Stimulated activated CD4-positive, alpha-beta T cell treated with anti-CD3 and anti-CD28 coated beads, Interleukin-12 subunit alpha, Interleukin-12 subunit beta, amount 100 ng/mL, for 24 hours (primary cell): Measurements from ENCODE around the gene LYSMD4.
"Not testable (repeated sequence)": the region's sequence is repeated elsewhere in the genome, so short reads cannot be mapped to it uniquely, and the experiment has no call there.

ENCODE experiments used
- DNase-seq, 2 experiments: peaks; one replicate each; pipeline ENCODE4 v3.0.0-alpha.2; 2020; ENCODE audit warnings: low read depth in 2 of 2

LYSMD4 gene

DNA sequence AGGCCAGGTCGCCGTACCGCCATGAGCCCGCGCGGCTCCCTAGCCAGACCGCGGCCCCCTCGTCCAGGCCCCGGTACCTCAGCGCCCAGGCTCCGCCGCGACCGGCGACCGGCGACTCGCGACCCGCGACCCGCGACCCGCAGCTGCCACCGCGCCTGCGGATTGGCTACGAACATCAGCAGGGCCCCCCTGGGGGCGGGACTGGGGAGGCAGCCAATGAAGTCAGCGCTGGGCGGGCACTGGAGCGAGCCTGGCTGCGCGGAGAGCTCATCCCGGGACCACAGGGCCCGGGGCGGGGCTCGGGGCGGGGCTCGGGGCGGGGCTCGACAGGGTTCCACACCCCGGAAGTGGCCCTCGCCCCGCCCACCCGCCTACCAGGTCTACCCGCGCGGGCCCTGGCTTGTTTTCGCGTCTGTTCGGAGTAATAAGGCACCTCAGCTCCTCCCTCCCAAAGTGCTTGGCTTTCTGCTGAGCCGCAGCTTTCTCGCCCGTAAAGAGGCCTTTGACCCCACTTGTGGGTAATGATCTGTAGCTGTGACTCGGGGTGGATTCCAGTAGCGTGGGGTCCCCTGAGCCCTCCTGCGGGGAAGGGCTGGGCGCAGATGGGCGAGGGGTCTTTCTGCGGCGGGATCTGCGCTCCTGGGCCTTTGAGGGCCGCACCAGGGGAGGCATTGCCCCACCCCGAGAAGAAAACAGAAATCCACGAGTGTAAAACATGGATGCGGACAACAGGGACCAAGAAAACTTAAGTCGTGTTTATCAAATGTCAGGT, at the start of gene LYSMD4:
TSS of gene LYSMD4 (minus strand) at position 170 of the 772 bp plus-strand sequence. CDS start 1,438 bp downstream, outside the sequence.
- peak; percentile 96 to 98 for DNase-seq

DNA sequence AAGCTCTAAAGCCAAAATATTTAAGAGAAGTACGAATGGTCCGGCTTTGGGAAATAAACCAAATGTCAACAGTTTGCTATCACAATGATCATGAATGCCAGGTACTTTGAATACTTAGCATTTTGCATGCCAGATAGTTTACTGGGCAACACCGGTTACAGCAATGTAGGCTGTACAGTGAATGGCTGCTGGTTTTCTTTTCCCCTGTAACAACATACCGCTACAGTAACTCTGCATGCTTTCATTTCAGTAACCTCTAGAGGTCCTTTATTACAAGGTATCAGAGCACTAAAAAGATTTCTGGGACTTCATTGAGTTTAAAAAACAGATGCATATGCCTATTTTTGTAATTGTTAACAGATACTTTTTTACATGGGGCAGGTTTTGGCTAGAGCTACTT, 48.8 kb upstream of the LYSMD4 start:
- DNase-seq = not testable (repeated sequence)

DNA sequence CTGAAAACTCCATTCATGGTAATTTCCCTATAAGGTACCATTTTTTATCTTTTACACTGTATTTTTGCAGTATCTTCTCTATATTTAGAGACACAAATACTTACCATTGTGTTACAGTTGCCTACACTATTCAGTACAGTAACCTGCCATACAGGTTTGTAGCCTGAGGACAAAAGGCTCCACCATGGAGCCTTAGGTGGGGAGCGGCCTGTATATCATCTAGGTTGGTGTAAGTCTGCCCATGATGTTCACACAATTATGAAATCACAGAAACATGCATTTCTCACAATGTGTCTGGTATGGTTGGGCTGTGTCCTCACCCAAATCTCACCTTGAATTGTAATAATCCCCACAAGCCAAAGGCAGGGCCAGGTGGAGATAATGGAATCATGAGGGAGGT, 43.9 kb upstream of the LYSMD4 start:
- DNase-seq = no peak

DNA sequence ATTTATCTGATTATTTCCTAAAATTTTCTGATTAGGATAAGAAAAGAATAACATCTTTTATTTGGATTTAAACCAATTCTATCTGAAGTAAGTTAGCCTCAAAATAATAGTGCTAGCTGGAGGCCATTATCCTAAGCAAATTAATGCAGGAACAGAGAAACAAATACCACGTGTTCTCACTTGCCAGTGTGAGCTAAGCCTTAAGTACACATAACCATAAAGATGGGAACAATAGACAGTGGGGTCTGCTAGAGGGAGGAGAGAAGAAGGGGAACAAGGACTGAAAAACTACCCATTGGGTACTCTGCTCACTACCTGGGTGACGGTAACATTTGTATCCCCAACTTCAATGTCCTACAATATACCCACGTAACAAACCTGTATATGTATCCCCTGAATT, 31.3 kb upstream of the LYSMD4 start:
- DNase-seq = no peak

DNA sequence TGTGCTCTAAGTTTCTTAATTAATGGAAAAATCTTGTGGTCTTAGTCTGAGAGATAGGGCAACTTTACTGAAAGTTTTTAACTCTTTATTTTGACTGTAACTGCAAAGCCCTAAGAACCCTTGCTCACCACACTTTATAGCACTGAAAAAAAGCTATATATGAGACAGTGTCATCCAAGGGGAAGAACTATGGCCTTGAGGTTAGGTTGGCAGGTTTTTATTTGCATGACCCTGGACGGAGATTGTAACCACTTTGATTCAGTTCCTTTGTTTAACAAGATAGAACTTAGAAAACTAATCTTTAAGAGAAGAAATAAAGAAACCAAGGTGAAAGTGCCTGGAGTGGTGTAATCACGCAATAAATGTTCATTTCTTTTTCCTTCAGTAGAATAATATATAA, 30.6 kb upstream of the LYSMD4 start:
- no peak for DNase-seq

DNA sequence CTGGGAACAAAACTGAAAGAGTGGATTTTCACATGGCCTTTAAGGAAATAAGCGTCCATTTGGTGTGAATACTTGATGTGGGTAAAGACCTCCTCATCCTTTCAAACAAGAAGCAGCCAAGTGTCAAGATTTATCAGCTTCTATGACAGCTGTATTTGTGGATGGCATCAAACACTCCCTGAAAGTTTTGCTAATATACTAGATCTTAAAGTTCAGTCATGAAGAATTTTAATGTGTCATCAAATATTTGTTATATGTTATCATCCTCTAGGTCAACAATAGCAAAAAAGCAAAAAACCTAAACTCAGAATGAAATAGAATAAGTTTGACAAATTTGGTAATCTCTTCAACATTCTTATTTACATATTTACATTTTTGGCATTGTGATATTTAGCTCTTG, 29.1 kb upstream of the LYSMD4 start:
- DNase-seq = no peak

DNA sequence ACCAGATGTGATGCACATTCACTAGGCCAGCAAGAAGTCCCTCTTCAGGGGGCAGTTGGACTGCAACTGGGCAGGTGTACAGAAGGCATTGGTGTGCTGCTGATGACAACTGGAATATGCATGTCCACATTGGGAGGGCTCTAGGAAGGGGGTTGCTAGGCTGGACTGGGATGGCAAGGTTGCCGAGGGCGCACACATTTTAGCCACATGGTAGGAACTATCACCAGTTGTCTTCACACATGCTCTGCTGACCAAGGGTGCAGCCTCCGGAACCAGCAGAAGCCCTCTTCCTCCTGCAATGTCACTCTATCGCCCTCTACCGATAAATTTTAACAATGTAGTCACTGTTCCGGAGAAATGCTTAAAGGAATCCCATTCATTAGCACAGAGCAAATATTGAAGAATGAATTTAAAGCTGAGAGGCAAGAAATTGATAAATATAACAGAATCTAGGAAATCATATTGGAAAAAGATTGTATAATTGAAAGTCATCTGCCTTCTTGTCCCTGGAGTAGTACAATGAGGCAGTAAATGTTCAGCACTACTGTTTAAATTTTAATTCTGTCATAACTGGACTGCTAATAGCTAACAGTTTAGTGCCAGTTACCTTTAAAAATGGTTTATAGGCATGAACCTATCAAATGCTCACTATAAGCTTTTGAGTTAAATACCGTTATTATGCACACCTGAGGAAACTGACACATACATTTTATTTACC, 22.6 kb upstream of the LYSMD4 start:
- peak in 1 of 2 experiments; percentile 18 for DNase-seq

DNA sequence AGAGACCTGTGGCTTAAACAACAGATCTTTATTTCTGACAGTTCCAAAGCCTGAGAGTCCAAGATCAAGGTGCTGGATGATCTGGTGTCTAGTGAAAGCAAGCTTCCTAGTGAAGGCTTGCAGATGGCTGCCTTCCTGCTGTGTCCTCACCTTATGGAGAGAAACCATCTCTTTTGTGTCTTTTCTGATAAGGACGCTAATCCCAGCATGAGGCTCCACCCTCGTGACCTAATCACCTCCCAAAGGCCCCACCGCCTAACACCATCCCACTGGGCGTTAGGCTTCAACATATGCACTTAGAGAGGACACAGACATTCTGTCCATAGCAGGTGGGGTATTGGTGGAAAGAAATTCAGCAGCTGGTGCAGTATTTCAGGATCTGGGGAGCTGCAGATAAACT, 19.8 kb upstream of the LYSMD4 start:
- no peak for DNase-seq

DNA sequence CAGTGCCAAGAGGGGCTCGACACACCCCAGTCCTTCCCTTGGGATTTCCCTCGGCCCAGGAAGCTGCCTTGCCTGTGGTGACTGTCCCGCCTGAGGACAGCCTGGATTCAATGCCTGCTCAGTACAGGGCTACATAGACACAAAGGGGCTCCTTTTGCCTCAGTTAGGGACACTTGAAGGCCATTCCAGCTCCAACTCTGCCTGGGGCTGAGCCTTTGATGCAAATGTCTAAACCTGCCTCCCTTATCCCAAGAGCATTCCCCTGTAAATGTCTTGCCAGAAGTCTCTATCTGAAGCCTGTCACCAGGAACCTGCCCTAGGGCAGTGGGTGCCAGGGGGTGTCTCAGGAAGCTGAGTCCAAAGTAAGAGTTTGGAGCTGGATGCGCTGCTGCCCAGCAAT, 19.3 kb upstream of the LYSMD4 start:
- DNase-seq = no peak

DNA sequence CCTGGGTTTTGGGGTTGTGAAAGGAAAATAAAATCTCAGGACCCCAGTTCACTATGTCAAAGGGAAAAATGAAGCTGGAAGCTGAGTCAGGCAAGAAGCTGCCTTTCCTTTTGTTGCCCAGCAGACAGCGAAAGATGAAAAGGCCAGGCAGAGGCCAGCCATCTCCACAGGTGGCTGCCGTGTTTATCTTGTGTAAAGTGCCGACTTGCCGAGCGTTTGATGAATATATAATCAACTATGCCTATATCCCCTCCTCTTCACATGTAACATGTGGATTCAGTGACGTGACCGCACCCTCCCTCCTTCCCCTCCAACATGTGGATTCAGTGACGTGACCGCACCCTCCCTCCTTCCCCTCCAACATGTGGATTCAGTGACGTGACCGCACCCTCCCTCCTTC, 17.1 kb upstream of the LYSMD4 start:
- DNase-seq = not testable (repeated sequence)

DNA sequence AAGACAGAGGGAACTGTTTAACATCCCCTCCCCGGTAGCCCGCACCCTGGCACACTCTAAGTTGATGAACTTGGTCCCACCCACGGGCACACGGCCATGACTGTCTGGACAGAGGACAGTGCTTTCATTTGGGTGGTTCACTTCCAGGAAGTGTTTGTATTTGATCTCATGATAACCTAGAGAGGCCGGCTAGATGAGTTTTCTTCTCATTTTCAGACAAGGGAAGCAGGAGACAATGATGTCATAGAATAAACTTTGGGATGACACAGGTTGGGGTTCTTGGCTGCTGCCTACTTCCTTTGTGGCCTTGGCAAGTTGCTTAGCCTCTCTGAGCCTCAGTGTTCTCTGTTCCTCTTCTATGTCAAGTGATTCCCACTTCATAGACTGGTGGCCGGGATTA, 16.1 kb upstream of the LYSMD4 start:
- no peak for DNase-seq

DNA sequence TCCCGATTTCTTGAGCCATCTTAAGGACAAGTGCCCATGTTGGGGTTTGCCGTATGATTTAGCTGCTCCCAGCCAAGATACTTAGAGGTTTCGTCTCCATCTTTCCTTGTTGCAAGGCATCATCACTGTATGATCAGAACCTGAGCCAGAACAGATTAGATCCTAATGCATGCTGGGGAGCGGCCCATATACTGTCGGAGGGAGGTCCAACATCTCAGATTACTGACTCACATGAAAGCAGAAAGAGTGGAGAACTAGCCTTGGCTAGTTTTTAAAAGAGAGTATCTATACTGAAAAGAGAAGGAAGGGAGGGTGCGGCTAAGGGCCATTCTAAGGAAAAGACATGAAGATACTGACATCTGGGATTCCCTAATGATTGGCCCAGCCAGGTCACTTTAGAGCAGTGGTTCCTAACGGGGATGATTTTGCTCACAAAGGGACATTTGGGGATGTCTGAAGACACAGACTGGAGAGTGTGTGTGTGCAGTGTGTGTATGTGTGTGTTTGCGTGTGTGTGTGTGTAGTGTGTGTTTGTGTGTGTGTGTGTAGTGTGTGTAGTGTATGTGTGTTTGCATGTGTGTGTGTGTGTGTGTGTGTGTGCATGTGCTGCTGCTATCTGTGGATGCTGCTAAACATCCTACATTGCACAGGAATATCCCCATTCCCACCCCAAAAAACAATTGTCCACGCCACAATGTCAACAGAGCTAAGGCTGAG, 12.3 kb upstream of the LYSMD4 start:
- DNase-seq = no peak

DNA sequence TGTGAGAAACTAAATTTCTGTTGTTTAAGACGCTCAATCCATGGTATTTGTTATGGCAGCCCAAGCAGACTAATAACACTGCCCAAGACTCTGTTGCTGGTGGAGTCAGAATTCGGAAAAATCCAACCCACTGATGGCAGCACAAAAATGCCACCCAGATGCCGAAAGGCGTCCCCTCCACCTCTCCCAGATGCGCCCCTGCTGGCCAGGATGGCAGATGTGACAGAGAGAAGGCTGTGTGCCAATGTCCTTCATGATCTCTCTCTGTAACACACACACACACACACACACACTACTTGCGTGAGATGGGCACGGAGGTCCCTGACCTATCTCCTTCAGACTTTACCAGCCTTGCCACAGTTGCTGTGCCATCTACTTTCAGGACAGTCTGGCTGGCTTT, 10.9 kb upstream of the LYSMD4 start:
- DNase-seq = no peak

DNA sequence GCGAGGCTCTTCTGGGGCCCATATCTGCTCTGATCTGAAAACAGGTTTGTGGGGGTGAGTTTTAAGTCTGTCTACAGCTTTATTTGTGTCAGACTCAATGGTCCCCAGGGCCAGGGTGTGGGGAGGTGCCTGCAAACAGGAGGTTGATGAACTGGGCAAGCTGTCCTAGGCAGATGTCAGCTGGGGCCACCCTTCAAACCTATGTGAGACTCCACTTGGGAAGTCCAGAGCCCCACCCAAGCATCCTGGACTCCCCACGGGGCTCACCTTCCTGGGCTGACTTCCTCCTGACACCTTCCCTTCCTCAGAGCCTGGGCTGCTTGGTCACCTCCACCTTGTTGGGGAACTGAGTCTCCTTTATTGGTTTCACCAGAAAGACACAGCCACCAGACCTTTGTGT, 8.6 kb upstream of the LYSMD4 start:
- no peak for DNase-seq

DNA sequence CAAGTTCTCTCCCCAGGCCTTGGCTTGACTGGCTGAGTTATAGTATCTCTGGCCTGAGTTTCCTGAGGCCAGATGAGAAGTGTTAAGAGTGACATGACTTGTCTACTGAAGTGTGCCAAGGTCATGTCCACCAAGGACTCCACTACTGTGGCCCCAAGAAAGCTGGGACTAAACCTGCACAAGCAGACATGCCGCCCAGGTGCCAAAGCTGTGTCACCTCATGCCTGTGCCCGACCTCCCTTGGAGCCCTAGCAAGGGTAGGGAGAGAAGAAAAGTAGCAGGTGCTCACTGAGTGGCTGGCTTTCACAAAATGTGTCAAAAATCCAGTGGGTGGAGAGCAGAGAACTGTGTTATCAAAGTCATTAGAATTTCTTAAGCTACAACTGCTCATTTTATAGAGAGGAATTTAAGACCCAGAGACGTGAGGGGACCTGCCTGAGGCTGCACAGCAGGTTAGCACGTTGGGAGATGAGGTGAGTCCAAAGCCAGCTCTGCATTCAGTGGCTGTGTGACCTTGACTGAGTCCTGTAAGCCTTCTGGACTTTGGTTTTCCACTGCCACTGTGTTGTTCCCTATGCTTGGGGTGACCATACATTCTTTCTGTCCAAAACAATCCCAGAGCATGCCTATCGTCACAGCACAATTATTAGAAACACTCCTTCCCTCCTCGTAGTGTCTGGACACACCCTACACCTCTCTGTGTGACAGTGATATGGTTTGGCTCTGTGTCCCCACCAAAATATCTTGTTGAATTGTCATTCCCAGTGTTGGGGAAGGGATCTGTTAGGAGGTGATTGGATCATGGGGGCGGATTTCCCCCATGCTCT, 5.0 kb upstream of the LYSMD4 start:
- DNase-seq = no peak

DNA sequence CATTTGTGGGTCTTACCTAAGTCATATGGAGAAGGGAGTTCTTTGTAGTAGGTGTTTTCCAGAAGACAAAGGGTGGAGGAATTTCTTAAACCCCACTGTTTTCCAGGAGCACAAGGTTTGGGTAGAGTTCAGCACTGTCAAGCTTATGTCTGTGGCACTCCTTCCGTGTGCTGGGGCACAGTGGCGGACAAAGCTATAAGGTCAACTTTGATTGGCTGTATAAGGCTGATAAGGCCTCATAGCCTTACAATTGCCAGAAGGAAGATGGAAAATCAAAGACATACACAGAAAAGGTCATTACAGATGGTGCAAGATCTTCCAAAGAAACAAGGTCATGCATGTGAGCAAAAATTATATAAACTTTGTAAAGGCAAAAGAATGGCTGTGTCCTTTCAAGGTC, 3.5 kb upstream of the LYSMD4 start:
- DNase-seq = no peak

DNA sequence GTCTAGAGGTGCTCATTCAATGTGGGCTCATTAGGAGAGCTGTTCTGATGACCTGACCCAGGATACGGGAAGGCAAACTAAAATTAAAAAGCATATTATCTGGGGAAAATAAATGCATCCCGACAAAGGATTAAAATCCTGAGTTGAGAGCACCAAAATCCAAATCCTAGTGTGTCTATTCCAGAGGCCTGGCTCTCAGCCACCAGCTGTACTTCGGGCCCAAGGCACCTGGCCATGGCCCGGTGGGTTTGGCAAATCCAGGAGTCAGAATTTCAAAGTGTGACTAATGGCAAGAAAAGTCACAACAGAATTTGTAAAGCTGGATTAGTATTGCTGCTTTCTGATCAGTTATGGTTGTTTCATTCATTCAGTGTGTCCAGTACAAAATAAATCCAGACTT, 2.6 kb upstream of the LYSMD4 start:
- no peak for DNase-seq

DNA sequence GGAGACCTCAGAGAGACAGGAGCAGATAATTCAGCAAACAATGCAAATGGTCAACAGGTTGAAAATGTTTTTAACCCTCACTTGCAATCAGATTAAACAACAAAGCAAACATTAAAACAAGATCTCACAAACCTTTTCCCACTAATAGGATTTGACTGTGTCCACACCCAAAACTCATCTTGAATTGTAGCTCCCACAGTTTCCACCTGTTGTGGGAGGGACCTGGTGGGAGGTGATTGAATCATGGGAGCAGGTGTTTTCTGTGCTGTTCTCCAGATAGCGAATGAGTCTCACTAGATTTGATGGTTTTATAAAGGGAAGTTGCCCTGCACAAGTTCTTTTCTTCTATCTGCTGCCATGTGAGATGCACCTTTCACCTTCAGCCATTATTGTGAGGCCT, 1.3 kb upstream of the LYSMD4 start:
- no peak for DNase-seq

DNA sequence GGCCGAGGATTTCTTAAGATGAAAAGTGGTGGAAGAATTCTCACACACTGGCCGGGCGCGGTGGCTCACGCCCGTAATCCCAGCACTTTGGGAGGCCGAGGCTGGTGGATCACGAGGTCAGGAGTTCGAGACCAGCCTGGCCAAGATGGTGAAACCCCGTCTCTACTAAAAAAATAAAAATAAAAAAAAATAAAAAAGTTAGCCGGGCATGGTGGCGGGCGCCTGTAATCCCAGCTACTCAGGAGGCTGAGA, 729 bp upstream of the LYSMD4 start:
- not testable (repeated sequence) for DNase-seq

DNA sequence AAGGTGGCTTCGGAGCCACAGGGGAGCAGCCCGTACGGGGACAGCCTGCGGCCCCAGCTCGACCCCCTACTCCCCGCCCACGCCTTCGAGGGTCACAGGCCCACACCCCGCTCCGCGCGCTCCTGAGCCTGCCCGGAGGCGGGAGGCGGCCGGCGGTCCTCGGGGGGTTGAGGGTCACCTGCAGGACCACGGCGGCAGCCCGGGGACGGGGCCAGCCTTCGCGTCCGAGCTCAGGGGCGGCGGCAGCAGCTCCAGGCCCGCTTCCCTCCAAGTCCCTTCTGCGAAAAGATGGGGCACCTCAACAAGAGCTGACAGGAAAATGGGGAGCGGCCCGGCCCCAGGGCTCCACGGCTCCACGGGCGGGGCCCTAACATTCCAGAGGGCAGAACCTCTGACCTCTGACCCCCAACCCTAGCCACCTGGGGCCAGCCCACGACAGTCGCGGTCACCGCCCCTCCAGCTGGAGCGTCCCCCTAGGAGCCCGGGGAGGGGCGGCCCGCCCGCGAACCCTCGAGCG, 428 bp downstream of the LYSMD4 start:
- DNase-seq = no peak

DNA sequence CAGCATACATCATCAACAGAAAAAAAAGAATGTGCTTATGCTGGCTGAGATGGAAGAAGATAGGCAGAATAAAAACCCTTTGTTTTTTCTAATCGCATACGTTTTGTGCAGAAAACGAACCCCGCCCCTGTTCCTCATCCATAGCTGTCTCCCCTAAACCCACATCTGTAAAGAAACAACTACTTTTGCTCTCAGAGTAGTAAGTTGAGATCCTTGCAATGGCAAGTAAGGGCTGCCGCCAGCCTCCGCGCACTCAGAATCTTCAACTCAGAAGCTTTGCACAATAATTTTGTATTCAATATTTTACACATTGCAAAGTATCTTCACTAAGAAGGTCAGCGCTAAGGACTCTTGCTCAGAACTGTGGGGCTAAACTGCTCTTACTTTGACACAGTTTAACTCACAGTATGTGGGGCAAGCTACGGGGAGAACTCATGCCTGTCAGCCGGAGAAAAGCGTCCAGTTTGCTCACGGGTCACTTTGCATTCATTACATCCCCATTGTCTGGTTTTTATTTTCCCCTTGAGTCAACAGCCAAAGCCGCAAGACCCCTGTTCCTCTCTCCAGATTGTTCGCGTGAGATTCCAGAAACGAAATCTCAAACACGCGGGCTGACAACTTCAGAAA, 1.0 kb downstream of the LYSMD4 start:
- DNase-seq = no peak
